Measurements from ENCODE around the gene CHD9NB.

GRCh38 chr16:52991572-52991971 lies 61.1 kb downstream of the CHD9NB start:
- TF ChIP-seq CTCF (conservative IDR thresholded peaks at IDR 0.05; ENCODE audit: low read depth, low read length) (no peak), USF2 (IDR thresholded peaks at IDR 0.05; ENCODE audit: low read depth, low read length) (no peak), BHLHE40 (IDR thresholded peaks at IDR 0.05; ENCODE audit: low read depth, low read length) (no peak), RFX5 (IDR thresholded peaks at IDR 0.05; ENCODE audit: low read depth, low read length) (no peak), NFE2L2 (IDR thresholded peaks at IDR 0.05; ENCODE audit: low read depth, low read length) (no peak), POLR2A (IDR thresholded peaks at IDR 0.05; ENCODE audit: low read depth, low read length) (no peak), RAD21 (IDR thresholded peaks at IDR 0.05; ENCODE audit: low read length) (no peak), FOS (IDR thresholded peaks at IDR 0.05; ENCODE audit: low read depth, low read length) (no peak), MAFK (IDR thresholded peaks at IDR 0.05; ENCODE audit: low read depth, low read length) (no peak)

All from IMR-90 (cell line).